Measurements from ENCODE around the gene CCDC182.

Gene CCDC182

DNA sequence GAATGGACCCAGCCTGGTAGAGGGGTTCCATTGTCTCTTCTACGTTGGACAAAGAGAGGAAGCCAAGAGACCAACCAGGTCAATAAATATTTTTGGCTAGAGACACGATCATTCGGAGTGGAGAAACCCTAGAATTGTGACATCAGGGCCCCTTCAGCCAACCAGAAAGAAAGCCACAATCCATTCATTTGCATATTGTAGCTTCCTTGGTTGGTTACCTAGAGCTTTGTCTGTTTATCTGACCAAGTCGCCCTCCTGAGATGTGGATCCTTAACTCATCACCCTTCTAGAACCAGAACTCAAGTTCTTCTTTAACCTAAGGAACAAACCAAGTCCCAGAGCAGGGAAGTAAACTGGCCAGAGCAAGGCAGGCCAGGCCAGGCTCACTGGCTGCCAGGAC is at the start of gene CCDC182:
CCDC182 (minus strand) TSS at position 58 of the 400 bp plus-strand sequence; CDS start at position 31, 27 bp downstream.
- DNase-seq = no peak

DNA sequence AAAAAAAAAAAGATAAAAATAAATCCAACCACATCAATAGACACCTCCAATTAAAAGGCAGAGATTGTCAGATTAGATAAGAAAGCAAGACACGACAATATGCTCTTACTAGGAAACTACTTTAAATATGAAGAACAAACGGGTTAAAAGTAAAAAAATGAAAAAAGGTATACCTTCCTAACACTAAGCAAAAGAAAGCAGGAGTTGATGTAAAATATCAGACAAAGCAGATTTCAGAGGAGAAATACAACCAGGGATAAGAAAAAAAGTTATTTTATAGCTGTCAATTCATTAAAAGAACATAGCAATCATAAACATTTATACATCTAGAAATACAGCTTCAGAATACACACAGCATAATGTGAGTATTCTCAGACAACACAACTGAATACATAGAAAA is 49.7 kb upstream of the CCDC182 start:
- no peak for DNase-seq

DNA sequence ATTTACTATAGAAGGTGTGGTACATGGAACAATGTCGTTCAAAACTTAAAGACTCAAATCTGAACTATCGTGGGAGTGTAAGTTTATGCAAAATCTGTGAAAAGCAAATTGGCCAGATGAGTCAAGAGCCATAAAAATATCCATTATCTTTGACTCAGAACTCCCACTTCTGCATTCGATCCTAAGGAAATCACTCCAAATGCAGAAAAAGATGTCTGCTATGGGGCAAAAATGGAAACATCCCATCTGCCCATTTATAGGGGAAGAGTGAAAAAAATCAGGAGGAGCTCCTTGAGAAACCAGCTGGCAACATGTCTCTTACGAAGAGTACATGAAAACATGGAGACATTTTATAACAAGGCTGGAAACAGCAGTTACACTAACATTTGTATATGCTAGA is 43.6 kb upstream of the CCDC182 start:
- no peak for DNase-seq

DNA sequence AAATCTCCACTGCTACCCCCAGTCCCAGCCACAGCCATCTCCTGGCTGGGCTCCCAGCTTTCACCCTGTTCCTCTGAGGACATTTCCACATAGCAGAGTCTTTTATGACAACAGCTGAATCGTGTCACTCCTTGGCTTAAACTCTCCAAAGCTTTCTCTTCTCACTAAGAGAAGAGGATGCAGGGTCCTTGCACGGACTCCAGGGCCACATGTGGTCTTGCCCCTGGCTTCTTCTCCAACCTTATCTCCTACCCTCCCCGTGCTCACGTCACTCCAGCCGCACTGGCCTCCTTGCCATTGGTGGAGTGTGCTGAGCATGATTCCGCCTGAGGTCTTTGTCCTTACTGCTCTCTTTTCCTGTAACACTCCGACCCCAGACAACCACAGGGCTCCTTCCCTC is 39.9 kb upstream of the CCDC182 start:
- no peak for DNase-seq

DNA sequence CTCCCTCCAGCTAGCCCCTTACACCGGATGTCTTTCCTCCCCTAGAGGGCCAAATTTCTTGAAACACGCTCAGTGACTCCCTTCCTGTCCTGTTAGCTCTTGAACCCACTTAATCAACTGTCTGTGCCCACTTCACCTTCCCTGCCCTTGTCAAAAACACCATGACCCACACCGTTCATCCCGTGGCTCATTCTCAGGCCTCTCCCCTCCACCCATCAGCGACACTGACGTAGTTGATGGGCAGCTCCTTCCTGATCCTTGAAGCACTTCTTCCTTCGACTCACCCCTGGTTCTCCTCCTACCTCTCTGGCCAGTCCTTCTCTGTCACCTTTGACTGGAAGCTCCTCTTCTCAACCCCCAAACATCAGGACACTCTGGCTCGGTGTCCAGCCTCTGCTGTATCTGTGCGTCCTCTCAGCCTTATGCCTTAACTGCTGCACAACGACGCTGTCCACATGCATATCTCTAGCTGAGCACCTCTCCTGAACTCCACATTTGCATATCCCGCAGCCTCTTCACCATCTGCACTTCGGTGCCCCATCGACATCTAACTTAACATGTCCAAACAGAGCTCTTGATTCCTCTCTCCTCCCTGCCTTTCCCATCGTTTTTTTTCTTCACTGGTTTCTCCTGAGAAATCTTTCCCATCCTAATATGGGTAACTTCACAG is 39.3 kb upstream of the CCDC182 start:
- no peak for DNase-seq

DNA sequence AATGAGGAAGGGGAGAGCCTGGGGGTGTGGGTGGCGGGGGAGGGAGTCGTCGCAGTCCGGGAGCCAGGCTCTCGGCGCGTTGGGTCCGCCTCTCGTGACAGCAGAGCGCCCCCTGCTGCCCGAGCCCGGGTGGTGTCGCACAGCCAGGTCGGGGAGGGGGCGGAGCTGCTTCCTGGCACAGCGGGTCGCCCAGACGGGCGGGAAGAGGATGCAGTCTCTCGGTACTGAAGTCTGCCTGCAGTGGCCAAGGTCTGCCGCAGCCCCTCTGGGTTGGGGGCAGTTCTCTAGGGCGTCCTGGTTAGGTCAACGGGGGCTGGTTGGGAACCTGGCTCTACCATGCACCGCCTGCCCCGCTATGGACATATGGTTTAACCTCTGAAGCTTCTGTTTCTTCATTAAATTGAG is 38.2 kb upstream of the CCDC182 start:
- DNase-seq = peak; percentile 67 to 68

DNA sequence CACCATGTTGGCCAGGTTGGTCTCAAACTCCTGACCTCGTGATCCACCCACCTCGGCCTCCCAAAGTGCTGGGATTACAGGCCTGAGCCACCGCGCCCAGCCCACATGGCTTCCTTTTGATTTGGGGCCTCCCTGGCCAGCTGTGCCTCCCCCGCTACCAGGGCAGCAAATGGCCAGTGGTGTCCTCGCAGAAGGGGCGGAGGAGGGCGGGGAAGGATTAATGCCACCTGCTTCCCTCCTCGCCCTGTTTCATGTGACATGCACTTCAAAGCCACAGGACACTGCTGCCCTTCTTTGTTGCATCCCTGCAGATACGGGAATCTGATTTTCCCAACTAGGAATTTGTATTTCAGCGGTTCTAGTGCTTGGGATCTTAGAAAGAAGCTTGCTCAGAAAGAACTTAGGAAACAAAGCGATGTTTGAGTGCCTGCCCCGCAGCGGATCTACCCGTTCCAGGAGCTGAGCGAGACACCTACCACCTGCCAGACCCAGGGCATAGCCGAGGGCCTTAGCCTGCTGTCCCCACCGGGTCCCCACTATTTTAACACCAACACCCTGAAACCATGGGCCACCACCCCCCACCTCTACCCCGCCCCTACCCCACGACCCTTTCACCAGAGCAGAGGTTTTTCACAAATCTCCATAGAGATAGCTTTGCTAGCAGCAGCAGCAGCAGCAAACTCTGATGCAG is 37.7 kb upstream of the CCDC182 start:
- no peak for DNase-seq

DNA sequence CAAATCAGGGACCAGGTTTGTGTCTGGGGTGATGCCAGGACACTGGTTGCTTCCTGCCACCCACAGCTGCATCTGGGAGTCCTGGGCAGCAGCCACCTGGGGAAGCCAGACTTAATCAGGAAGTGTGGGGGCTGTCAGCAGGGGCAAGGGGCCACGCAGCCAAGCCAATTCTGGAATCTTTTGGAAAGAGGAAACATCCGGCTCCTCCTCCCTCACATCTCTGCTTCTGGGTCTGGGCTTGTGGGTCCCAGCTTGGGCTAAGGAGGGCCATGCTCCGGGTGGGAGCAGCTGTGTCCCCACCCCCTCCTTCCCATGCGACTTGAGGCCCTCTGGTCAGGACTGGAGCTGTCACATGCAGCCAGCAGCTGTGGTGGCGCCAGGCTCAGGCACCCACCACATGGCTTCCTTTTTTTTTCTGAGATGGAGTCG is 37.0 kb upstream of the CCDC182 start:
- no peak for DNase-seq

DNA sequence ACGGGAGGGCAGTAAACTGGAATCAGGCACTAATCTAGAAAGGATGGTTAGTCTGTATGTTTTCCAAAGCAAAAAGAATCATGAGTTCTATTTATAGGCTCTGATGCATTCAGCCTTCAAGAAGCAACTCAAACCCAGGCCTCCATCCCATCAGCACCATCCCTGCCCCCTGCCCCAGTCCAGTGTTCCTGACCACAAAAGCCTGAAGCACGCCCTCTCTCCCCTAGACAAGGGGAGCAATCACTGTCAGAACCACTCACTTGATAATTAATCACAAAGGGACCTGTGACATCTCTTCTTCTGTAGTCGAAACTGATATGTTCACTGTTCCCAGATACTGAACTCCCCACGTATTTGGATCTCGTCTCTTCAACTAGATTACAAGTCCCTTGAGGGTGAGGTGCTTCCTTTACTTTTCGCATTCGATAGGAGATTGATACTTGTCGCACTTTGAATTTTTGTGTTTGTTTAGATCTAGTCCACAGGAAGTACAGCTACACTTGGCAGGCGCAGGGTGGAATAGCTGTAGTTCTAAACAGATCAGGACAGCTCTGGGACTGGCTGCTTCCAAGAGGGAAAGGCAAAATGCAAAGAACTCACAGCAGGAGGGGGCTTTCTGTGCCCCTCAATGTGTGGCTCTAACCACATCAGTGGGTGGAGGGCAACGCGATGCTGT is 36.4 kb upstream of the CCDC182 start:
- no peak for DNase-seq

DNA sequence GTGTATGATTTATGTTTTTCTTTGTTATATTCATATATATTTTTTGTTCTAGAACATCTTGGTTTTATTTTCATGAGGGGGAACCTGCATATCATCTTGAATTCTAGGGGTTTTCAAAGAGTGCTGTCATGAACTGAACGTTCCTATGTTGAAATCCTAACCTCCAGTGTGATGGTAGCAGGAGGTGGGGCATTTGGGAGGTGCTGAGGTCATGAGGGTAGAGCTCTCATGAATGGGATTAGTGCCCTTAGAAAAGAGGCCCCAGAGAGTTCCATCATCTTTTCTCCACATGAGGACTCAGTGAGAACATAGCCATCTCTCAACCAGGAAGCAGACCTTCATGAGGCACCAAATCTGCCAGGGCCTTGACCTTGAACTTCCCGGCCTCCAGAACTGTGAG is 34.6 kb upstream of the CCDC182 start:
- DNase-seq = no peak

DNA sequence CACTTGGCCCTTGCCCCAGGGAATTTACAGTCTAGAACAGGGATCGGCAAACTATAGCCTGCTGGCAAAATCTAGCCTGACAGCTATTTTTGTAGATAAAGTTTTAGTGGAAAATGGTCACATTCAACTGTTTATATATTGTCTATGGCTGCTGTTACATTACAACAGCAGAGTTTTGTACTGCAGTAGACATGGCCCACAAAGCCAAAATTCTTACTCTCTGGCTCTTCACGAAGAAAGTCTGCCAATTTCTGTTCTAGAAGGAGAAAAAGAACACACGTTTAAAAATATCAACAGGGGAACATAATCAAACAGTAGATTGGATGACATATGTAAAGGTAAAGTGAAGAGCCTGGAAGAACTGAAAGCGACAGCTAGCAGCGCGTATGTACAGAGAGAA is 33.2 kb upstream of the CCDC182 start:
- no peak for DNase-seq

DNA sequence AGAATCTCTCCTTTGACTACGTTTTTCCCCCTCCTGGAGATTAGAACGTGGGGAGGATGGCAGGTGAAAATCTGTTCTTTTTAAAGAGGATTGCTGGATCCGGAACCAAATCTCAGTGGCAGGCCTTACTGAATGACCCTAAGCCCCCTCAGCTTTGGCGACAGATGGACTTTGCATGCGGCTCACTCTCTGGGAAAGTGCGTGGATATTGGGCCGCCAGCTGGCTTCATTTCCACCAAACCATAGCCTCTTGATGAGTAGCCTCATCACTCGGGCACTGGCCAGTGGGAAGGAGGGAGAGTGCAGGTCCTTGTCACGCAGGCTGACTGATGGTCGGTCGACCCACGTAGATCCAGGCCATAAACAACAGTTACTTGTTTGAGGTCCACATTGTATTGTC is 31.3 kb upstream of the CCDC182 start:
- no peak for DNase-seq

DNA sequence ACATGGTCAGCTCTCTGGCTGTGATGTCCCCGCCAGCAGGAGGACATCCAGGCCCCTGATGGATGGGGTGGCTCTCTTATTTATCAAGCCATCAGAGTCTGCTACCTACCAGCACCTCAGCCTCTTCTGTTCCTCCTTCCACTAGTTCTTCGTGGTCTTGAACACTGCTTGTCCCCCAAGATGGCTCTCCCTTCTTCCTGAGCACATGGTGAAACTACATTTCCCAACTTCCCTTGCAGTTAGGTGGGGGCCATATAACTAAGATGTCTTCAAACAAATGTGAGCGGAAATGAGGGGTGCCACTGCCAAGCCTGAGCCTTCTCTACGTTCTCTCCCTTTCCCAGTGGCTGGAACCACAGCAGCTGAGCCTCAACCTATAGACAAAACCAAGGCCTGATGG is 29.8 kb upstream of the CCDC182 start:
- no peak for DNase-seq

DNA sequence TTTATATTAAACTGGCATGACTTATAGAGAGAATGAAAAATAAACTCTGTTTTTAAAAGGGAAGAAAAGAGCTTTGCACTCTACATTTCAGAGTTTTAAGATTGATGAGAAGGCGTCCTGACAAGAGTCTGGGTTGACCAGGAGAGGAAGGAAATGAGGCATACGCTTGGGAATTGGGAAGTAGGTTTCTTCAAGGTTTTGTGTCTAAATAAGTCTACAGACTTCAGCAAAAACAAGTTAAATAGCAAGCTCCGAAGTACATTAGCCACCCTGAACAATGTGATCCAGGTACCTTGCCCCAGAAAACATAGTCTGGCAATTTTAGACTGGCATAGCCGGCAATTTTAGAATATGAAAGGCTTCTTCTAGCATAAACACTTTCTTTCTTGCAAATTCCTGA is 28.5 kb upstream of the CCDC182 start:
- no peak for DNase-seq

DNA sequence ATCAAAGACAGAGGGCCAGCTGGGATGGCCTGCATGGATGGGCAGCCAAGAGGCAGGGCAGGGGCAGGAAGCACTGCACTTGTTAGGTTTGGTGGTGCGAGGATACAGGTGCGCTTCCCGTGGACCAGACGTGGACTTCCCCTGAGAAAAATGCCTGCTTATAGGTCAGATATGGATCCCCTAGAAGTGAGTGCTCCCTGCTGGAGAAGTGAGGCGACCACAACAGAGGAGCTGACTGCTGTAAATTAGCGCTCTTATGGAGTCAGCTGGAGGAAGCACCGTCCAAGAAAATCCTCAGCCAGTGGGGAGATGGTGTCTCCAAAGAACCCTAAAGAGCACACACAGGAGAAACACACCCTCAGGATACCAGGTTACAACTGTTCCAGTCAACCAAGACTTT is 27.7 kb upstream of the CCDC182 start:
- DNase-seq = no peak

DNA sequence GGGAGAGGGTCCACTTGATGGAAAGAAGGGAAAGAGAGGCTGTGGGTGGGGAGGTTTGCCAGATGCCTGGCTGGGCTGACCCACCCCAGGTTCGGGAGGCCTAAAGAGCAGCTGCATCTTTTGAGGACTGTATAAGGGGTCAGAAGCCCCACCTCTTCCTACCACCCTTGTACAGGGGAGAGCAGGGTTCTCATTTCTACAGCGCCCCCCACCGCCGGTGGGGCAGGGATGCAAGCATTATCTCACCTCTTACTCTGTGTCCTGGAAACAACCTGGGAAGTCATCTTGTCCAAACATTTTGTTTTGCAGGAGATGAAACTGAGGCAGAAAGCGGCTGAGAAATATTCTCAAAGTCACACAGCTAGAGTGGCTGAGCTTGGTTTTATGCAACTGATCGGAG is 22.5 kb upstream of the CCDC182 start:
- DNase-seq = no peak

DNA sequence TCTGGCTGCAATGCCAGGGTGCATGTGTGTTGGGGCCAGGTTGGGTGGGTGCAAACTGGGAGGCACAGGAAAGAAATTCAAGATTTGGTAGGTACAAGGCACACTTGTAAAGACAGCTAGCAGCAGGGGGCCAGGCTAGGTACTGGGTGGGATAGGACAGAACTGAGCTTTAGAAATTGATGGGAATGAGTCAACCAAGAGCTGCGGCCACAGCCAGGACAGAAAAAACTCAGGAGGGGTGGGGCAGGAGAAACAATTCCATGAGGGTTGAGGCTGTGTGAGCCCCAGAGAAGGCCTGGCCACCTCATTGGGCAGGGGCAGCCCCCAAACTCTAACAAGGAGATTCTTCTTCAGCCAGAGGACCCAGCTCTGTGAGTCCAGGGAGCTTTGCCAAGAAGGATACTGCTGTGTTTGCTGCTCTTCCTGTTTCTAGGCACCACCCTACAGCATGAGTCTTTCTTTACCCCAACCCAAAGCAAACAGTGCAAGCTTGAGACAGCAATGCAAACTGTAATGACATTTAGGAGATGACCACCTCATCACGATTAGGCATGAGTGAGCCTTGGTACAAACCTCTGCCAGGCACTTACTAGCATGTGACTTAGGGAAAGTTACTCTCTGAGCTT is 21.3 kb upstream of the CCDC182 start:
- no peak for DNase-seq

DNA sequence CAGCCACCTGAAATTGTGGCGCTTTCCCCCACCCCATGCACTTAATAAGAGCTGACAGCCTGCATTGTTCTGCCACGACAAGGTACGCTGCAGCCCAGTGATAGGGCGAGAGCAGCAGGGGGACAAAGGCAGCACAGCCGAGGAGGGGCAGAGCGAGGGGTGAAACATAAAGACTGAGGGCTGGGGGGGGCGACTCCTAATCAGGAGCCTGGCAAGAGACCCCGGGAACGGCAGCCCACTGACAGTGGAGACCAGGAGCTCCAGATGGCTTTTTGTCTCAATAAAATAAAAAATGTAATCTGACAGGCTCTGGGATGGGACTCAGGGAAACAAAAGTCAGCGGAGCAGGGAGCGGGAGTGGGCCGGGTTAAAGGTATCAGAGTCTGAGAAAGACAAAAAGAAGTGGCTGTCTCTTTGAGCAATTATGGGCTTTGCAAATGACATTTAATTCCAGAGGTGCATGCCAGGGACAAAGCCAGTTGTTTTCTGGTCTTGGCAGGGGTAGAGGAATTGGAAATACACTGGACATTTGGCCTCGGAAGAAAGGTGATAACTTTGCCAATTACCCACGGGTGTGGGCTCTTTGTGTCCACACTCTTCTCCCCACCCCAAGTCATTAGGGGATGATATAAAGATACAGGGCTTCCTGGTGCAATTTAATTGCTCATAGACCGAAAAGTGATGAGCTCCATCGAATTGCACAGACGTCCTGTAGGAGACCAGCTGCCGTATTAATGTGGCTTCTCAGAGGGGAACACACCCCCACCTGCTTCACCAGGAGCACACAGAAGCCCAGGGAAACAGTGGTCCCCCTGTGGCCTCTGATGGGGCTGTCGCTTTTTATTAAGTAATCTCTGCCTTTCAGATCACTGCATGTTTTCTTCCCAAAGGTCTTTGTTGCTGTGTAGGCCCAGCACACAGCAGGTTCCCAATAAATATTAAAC is 17.6 kb upstream of the CCDC182 start:
- no peak for DNase-seq

DNA sequence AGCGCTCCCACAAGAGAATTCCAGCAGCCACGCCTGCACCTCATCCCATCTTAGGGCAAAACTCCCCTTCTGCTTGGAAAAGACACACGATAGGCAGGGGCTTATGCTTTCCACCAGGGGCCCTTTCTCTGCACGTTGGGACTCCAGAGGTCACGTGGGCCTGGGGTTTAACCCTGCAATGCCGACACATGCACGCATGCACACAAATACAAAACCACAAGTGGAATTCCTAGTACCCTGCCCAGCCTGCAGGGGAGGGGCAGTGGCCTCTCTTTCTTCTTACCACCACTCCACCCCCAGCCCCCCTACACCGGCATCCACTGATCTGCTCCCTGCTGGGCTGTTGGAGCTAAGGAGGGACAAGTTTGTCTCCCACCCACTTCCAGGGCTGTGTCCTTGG is 16.8 kb upstream of the CCDC182 start:
- no peak for DNase-seq

DNA sequence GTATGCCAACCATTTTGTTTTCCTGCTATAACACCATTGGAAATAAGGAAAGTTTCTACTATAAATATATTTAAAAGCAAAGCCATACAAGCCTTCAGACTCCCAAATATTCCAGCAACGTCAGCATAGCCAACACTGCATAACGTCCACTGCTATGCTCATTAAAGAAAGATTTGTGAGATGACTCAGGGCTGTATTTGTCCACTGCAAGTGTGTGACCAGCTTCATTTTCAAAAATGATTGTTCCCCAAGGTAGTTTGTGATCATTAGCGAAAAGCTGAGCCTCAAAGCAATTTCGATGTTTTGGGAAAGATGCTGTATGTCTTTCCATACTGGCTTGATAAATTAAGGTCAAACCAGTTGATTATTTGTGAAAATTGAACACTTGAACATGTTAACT is 14.9 kb upstream of the CCDC182 start:
- no peak for DNase-seq

DNA sequence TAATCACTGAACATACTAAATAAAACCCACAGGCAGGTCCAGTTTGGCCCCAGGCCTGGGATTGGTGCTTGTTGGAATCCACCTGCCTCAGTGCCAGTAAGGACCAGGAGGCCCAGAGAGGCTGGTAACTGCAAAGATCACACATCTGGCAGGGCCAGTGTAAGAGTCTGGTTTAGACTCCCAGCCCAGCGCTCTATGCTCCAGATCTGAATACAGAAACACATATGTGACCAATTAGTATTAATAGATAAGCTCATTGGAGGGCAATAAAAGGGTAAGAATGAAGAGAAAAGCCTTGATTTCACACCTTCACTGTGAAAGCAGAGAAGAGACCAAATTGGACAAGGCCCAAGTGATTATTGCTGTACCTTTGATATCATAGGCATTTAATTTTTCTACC is 13.6 kb upstream of the CCDC182 start:
- DNase-seq = no peak

DNA sequence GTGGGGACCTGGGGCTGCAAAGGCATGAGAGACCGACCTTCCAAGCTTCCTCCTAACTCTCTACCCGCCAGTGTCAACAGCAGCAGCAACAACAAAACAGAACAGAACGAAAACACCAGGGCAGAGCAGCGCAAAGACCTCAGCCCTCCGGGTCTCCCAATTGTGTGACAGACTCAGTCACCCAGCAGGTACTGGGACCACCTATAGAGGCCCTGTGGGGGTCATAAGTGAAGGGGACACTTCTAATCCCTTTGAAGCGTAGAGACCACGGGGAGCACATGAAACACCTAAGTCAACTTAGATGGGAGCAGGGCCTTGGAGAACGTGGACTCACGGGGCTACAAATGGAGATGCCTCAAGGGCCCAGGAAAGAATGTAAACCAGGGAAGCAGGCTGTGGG is 12.6 kb upstream of the CCDC182 start:
- no peak for DNase-seq

DNA sequence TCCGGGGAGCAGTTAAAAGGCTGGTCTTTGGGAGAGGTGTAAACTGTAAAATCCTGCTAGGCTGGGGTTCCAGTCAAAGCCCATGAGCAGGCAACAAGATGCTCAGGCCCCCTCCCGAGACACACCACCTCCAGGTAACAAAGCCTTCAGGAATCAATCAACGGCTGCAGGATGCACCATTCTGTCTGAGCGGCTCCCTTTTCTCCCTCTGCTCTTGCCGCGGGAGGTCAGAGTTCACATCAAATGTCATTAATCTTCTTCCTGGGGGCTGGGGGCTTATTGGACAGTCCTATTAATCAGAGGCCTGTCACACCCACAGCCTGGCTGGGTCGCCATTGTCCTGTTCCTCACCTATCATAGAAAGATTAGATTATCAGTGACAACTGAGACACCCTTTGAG is 11.9 kb upstream of the CCDC182 start:
- DNase-seq = no peak
